Common myeloid progenitor, CD34-positive (primary cell): ENCODE data around the gene PLK2. TPM values are rescaled to one million over a fixed set of nuclear protein-coding genes. Genes with fewer than 3 reads are reported as not detected.
A peak's percentile ranks its signal among the peaks of the same experiment; 100 is the strongest.

Source experiments
- CTCF ChIA-PET: fragments of 350-600 bp; sonication (Branson Sonifier 250); formaldehyde crosslinking; loops from one replicate; lab custom pipeline; 2021; ENCODE audit warnings: antibody characterized with exemption; lab: Charles Lee
- POLR2A ChIA-PET: fragments of 350-600 bp; sonication (Branson Sonifier 250); formaldehyde crosslinking; loops from one replicate; lab custom pipeline; 2021; ENCODE audit warnings: antibody characterized with exemption; lab: Charles Lee
- DNase-seq, 3 donors: peaks; one replicate each; pipeline versions ENCODE4 v3.0.0 to v3.0.0-alpha.2; 2013
- H3K27ac ChIP-seq, 2 experiments: 1 replicate in 1 of 2; 2 replicates in 1 of 2; pipeline ENCODE4 v1.7.0; 2013; ENCODE audit warnings: inconsistent platforms in 2 of 2, low read length in 2 of 2, mild to moderate bottlenecking in 2 of 2, low read depth in 1 of 2, moderate library complexity in 1 of 2; ENCODE audit not compliant: severe bottlenecking in 2 of 2, insufficient read depth in 1 of 2, poor library complexity in 1 of 2
- H3K27me3 ChIP-seq, 5 experiments: replicated peaks in 2 of 5; 1 replicate in 3 of 5; 2 replicates in 2 of 5; pipeline versions ENCODE4 v1.6.1 to v1.7.0; 2013; ENCODE audit warnings: low read length in 4 of 5, mild to moderate bottlenecking in 2 of 5, moderate library complexity in 2 of 5, inconsistent platforms in 1 of 5; ENCODE audit not compliant: insufficient read depth in 5 of 5, control insufficient read depth in 4 of 5
- H3K36me3 ChIP-seq, 4 experiments: 1 replicate in 2 of 4; 2 replicates in 2 of 4; pipeline versions ENCODE4 v1.6.1 to v1.7.0; 2013; ENCODE audit warnings: low read length in 3 of 4, control low read depth in 1 of 4, mild to moderate bottlenecking in 1 of 4; ENCODE audit not compliant: control insufficient read depth in 4 of 4, insufficient read depth in 4 of 4
- H3K4me1 ChIP-seq, 4 experiments: 1 replicate in 3 of 4; 2 replicates in 1 of 4; pipeline versions ENCODE4 v1.6.1 to v1.7.1; 2013; ENCODE audit warnings: low read length in 3 of 4, mild to moderate bottlenecking in 3 of 4, control low read depth in 1 of 4, inconsistent platforms in 1 of 4, moderate library complexity in 1 of 4; ENCODE audit not compliant: control insufficient read depth in 4 of 4, insufficient read depth in 4 of 4; ENCODE audit errors: control extremely low read depth in 1 of 4
- H3K4me3 ChIP-seq, 7 experiments: 1 replicate in 4 of 7; 2 replicates in 3 of 7; pipeline versions ENCODE4 v1.5.1 to v1.7.0; 2013; ENCODE audit warnings: mild to moderate bottlenecking in 7 of 7, low read length in 6 of 7, moderate library complexity in 6 of 7, inconsistent platforms in 2 of 7, low read depth in 2 of 7, control low read depth in 1 of 7; ENCODE audit not compliant: insufficient read depth in 4 of 7, control insufficient read depth in 1 of 7; ENCODE audit errors: extremely low read depth in 1 of 7
- H3K9me3 ChIP-seq, 5 experiments: 1 replicate in 4 of 5; 2 replicates in 1 of 5; pipeline versions ENCODE4 v1.6.1 to v1.7.1; 2013; ENCODE audit warnings: low read length in 4 of 5, mild to moderate bottlenecking in 2 of 5, inconsistent platforms in 1 of 5, low read depth in 1 of 5, moderate library complexity in 1 of 5; ENCODE audit not compliant: control insufficient read depth in 4 of 5, insufficient read depth in 2 of 5; ENCODE audit errors: control extremely low read depth in 1 of 5
- WGBS: methylation state at CpG from one replicate; pipeline ENCODE4 v1.1.5; 2013; ENCODE audit not compliant: insufficient coverage; 5-methylcytosine and 5-hydroxymethylcytosine counted together
- polyA plus RNA-seq: library from polyadenylated mRNA; unstranded; fragments of 120-200 nt; gene quantifications from one replicate; pipeline ENCODE4 v1.2.1, GENCODE V29; 2013

The PLK2 gene
- 17.8 TPM for polyA plus RNA-seq

DNA sequence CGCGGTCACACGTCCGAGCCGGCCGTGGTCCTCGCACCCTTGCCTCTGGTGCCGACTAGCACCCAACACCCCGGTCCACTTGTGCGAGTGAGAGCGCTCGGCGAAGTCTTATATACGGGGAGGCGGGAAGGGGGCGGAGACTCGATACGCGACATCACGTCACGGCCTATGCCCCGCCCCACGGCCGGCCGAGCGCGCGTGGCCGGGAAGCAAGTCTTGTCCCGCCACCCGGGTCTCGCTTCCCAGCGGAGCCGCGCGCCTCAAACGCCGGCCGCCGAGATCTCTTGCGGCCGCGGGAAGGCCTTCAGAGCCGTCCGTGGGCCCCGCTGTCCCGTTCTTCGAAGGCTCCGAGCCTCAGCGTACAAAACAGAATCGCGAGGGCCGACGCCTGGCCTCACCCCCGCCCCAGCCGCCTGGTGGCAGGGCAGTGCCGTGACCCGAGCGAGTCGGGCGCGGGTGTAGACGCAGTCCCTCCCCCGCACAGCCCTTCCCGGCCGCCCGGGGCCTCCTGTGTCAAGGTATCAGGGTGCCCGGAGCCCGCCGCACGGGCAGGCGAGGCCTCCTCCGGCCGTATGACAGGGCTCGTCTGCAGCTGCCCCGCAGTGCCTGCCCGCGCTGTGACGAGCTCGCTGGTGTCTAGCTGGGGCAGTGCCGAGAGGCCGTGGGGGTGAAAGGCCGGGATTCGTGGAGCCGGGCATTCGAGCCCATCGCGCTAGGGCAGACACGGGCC is at the start of gene PLK2:
Gene PLK2 (minus strand): TSS at position 85 of the 730 bp plus-strand sequence. CDS start 127 bp downstream, outside the sequence.
- ChIA-PET POLR2A (interaction anchor here (0.6 to 1.3 kb wide), 6 partner anchors 184 to 1162 kb away, joined by 3 to 5 read pairs (median 3); no protein-coding TSS in a partner anchor), CTCF (interaction anchor here (0.7 to 6.2 kb wide), 30 partner anchors 10 to 1161 kb away, joined by 3 to 157 read pairs (median 4); no protein-coding TSS in a partner anchor)
- WGBS: under 1% methylated on average over 83 of the region's 89 CpGs
- Histone ChIP-seq H3K4me3 (peak within 1 kb of the TSS; percentile 68 to 89 (median 79)), H3K4me1 (peaks cover 2 to 23% (median 15%) of the 10 kb centered on the region in 4 experiments), H3K27me3 (no peaks in the 10 kb centered on the region), H3K36me3 (peaks cover 0 to 11% (median 5%) of the 10 kb centered on the region in 4 experiments), H3K9me3 (no peaks in the 10 kb centered on the region), H3K27ac (peak within 1 kb of the TSS in 1 of 2 experiments; percentile 61)
- DNase-seq: peak; percentile 89 to 93 (median 92)

GRCh38 chr5:58507715-58508114 is 47.8 kb upstream of the PLK2 start:
- ChIA-PET CTCF (interaction anchor here (1.0 to 1.1 kb wide), 2 partner anchors 17 to 29 kb away, joined by 3 read pairs; no protein-coding TSS in a partner anchor), POLR2A (interaction anchor here (0.8 kb wide), 1 partner anchor 304 kb away, joined by 3 read pairs; no protein-coding TSS in a partner anchor)
- Histone ChIP-seq H3K27ac (no peak overlapping the region), H3K4me1 (peaks cover 4 to 12% (median 11%) of the 10 kb centered on the region in 4 experiments), H3K27me3 (no peaks in the 10 kb centered on the region), H3K9me3 (peaks cover 0 to 6% (median 0%) of the 10 kb centered on the region in 5 experiments), H3K36me3 (no peaks in the 10 kb centered on the region), H3K4me3 (no peak overlapping the region)
- DNase-seq: no peak
- 90% methylated on average over 4 of the region's 4 CpGs for WGBS

DNA sequence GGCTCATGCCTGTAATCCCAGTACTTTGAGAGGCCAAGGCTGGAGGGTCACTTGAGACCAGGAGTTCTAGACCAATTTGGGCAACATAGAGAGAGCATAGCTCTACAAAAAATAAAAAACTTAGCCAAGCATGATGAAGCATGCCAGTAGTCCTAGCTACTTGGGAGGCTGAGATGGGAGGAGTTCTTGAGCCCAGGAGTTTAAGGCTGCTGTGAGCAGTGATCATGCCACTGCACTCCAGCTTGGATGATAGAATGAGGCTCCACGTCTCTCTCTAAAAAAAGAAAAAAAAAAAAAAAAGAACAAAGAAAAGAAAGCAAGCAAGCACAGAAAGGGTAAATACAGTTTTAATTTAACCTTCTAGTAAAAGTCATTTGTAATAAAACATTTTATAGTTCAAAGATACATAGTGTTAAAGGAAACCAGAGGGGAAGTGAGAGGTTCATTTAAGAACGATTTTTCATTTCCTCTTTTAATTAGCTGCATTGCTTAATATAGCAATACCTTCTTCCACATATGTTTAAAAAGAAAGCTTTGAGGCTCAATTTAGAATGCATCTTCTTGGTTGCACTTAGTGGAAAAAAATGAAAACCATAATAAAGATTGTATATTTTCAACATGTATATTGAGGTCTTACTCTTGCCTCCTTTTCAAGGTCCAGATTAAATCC is 46.2 kb upstream of the PLK2 start:
- H3K4me3 ChIP-seq: no peak overlapping the region
- peak in 2 of 3 donors; percentile 44 to 60 for DNase-seq
- peaks cover 0 to 3% (median 0%) of the 10 kb centered on the region in 5 experiments for H3K9me3 ChIP-seq
- peaks cover 4 to 12% (median 11%) of the 10 kb centered on the region in 4 experiments for H3K4me1 ChIP-seq
- WGBS: no CpG with 5 or more reads among the region's 2 CpGs
- H3K27me3 ChIP-seq: no peaks in the 10 kb centered on the region
- H3K36me3 ChIP-seq: no peaks in the 10 kb centered on the region
- no peak overlapping the region for H3K27ac ChIP-seq
- CTCF ChIA-PET: interaction anchor here (2.2 kb wide), 1 partner anchor 9 kb away, joined by 6 read pairs; no protein-coding TSS in a partner anchor
- POLR2A ChIA-PET: no interaction called here

DNA sequence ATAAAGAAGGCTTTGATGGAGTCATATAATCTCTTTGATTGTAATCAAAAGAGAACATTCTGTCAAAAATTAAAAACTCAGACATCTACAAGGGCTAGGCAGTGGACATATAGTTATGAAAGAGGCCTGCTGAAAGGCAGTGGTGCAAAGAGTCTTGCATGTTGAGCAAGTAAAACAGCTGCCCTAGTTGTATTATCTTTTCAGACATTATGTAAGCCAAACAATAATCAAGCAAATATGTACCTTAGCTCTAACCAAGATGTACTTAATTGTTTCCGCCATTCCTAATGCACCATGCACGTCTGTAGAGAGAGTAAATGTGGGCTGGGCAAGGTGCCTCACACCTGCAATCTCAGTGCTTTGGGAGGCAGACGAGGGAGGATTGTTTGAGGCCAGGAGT is 45.6 kb upstream of the PLK2 start:
- H3K4me1 ChIP-seq: peaks cover 4 to 15% (median 12%) of the 10 kb centered on the region in 4 experiments
- CTCF ChIA-PET: interaction anchor here (2.2 kb wide), 1 partner anchor 9 kb away, joined by 6 read pairs; no protein-coding TSS in a partner anchor
- H3K36me3 ChIP-seq: no peaks in the 10 kb centered on the region
- H3K27ac ChIP-seq: no peak overlapping the region
- no peak for DNase-seq
- H3K27me3 ChIP-seq: no peaks in the 10 kb centered on the region
- no peak overlapping the region for H3K4me3 ChIP-seq
- WGBS: 90% methylated on average over 2 of the region's 3 CpGs
- peaks cover 0 to 3% (median 0%) of the 10 kb centered on the region in 5 experiments for H3K9me3 ChIP-seq
- POLR2A ChIA-PET: no interaction called here

- peaks cover 10 to 22% (median 19%) of the 10 kb centered on the region in 4 experiments for H3K4me1 ChIP-seq
- ChIA-PET CTCF (no interaction called here), POLR2A (no interaction called here)
- no peaks in the 10 kb centered on the region for H3K9me3 ChIP-seq
- no peak for DNase-seq
- H3K27ac ChIP-seq: no peak overlapping the region
- H3K27me3 ChIP-seq: no peaks in the 10 kb centered on the region
- H3K36me3 ChIP-seq: no peaks in the 10 kb centered on the region
- WGBS: no CpG with 5 or more reads among the region's 3 CpGs
- no peak overlapping the region for H3K4me3 ChIP-seq
These were observed 44.9 kb upstream of the PLK2 start for GRCh38 chr5:58504766-58505165.

DNA sequence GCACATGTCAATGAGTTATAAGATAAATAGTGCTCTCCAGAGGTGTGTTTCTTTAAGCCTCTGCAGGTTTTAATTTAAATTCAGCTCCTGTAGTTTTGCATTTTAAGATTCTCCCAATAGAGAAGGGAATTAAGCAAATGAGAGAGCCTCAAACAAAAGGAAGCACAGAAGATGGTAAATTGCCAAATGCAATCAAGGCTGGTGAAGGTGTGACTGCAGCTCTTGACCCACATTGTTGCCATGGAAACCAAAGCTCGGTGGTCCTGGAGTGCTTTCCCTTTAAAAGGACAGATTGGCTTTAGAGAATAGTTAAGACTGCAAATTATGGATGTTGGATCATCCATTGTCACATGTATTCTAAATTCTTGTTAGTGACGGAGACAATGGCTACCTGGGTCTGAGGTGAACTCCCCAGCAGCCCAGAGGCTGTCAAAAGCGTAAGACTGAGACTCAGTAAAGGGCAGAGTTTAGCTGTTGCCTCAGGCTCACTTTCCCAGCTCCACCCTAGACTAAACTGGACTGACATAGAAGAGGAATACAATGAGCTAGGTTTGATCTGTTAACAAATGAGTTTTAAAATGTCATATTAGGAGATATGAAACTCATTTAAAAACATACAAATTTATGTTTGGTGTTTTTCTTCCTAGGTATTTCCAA is 43.6 kb upstream of the PLK2 start:
- WGBS: 100% methylated on average over 3 of the region's 3 CpGs
- Histone ChIP-seq H3K36me3 (no peaks in the 10 kb centered on the region), H3K4me3 (no peak overlapping the region), H3K27ac (no peak overlapping the region), H3K4me1 (peaks cover 14 to 35% (median 31%) of the 10 kb centered on the region in 4 experiments), H3K27me3 (no peaks in the 10 kb centered on the region), H3K9me3 (no peaks in the 10 kb centered on the region)
- POLR2A ChIA-PET: no interaction called here
- no peak for DNase-seq
- CTCF ChIA-PET: no interaction called here
